ENCODE results near the gene PTPRZ1.

- TF ChIP-seq, protein P1, sequence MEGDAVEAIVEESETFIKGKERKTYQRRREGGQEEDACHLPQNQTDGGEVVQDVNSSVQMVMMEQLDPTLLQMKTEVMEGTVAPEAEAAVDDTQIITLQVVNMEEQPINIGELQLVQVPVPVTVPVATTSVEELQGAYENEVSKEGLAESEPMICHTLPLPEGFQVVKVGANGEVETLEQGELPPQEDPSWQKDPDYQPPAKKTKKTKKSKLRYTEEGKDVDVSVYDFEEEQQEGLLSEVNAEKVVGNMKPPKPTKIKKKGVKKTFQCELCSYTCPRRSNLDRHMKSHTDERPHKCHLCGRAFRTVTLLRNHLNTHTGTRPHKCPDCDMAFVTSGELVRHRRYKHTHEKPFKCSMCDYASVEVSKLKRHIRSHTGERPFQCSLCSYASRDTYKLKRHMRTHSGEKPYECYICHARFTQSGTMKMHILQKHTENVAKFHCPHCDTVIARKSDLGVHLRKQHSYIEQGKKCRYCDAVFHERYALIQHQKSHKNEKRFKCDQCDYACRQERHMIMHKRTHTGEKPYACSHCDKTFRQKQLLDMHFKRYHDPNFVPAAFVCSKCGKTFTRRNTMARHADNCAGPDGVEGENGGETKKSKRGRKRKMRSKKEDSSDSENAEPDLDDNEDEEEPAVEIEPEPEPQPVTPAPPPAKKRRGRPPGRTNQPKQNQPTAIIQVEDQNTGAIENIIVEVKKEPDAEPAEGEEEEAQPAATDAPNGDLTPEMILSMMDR (IDR thresholded peaks at IDR 0.05; ENCODE audit: insufficient read depth, low read length), result no peak
- no peak for TF ChIP-seq POLR2AphosphoS5 (IDR thresholded peaks at IDR 0.05; ENCODE audit: low read depth)
Measured at GRCh38 chr7:122010116-122010515, 137.2 kb downstream of the PTPRZ1 start.

All from HL-60 (cell line).